ELR (cell line): ENCODE measurements around the gene TFAM.

Experiments used
- DNase-seq: peaks from one replicate; pipeline ENCODE4 v3.0.0-alpha.2; 2015; ENCODE audit warnings: low read depth

Gene TFAM

GRCh38 chr10:58384999-58385783 lies at the start of gene TFAM:
TSS of gene TFAM (plus strand) at chr10:58385410. CDS start at chr10:58385548, 138 bp downstream.
- peak; percentile 92 for DNase-seq

GRCh38 chr10:58336242-58336641 lies 49.0 kb upstream of the TFAM start:
- no peak for DNase-seq

- DNase-seq, result no peak
Observed at GRCh38 chr10:58341422-58341821, 43.8 kb upstream of the TFAM start.

- no peak for DNase-seq
Observed at GRCh38 chr10:58341947-58342346, 43.3 kb upstream of the TFAM start.

- DNase-seq, result no peak
Observed at GRCh38 chr10:58347967-58348366, 37.2 kb upstream of the TFAM start.

- no peak for DNase-seq
Observed at GRCh38 chr10:58348571-58349033, 36.6 kb upstream of the TFAM start.

- no peak for DNase-seq
Observed at GRCh38 chr10:58350023-58350422, 35.2 kb upstream of the TFAM start.

- DNase-seq, result no peak
Observed at GRCh38 chr10:58350619-58351323, 34.4 kb upstream of the TFAM start.

- no peak for DNase-seq
Observed at GRCh38 chr10:58351616-58352578, 33.3 kb upstream of the TFAM start.

GRCh38 chr10:58352956-58353610 lies 32.1 kb upstream of the TFAM start:
- no peak for DNase-seq

GRCh38 chr10:58356756-58357155 lies 28.5 kb upstream of the TFAM start:
- DNase-seq, result no peak

GRCh38 chr10:58358314-58358933 lies 26.8 kb upstream of the TFAM start:
- no peak for DNase-seq

- no peak for DNase-seq
Observed at GRCh38 chr10:58358947-58359346, 26.3 kb upstream of the TFAM start.

- no peak for DNase-seq
Observed at GRCh38 chr10:58359541-58359940, 25.7 kb upstream of the TFAM start.

GRCh38 chr10:58360412-58361004 lies 24.7 kb upstream of the TFAM start:
- DNase-seq, result peak; percentile 54

GRCh38 chr10:58361353-58361752 lies 23.9 kb upstream of the TFAM start:
- peak; percentile 19 for DNase-seq

GRCh38 chr10:58362027-58362789 lies 23.0 kb upstream of the TFAM start:
- peak; percentile 61 for DNase-seq

GRCh38 chr10:58367069-58367468 lies 18.1 kb upstream of the TFAM start:
- DNase-seq, result no peak

GRCh38 chr10:58371473-58371872 lies 13.7 kb upstream of the TFAM start:
- no peak for DNase-seq
